GM21447 (cell line): ENCODE results near the gene CYBC1.
"Not testable (repeated sequence)": the region's sequence is repeated elsewhere in the genome, so short reads cannot be mapped to it uniquely, and the experiment has no call there.

Experiments used
- ATAC-seq: cut with Tn5 transposase; IDR thresholded peaks from one replicate; pipeline ENCODE4 v1.9.1; 2021; ENCODE audit not compliant: unreplicated experiment

Gene CYBC1

GRCh38 chr17:82479602-82480001, 29.1 kb upstream of the CYBC1 start:
- ATAC-seq = no peak

GRCh38 chr17:82477934-82478333, 27.4 kb upstream of the CYBC1 start:
- no peak for ATAC-seq

- no peak for ATAC-seq
Measured at GRCh38 chr17:82475458-82475857, 24.9 kb upstream of the CYBC1 start.

GRCh38 chr17:82474223-82475010, 23.9 kb upstream of the CYBC1 start:
- no peak for ATAC-seq

- no peak for ATAC-seq
Measured at GRCh38 chr17:82470065-82470464, 19.5 kb upstream of the CYBC1 start.

GRCh38 chr17:82468692-82469091, 18.1 kb upstream of the CYBC1 start:
- no peak for ATAC-seq

- ATAC-seq = no peak
Measured at GRCh38 chr17:82465023-82465603, 14.6 kb upstream of the CYBC1 start.

- ATAC-seq = no peak
Measured at GRCh38 chr17:82464567-82464929, 14.0 kb upstream of the CYBC1 start.

- no peak for ATAC-seq
Measured at GRCh38 chr17:82463925-82464566, 13.5 kb upstream of the CYBC1 start.

- no peak for ATAC-seq
Measured at GRCh38 chr17:82463391-82463790, 12.8 kb upstream of the CYBC1 start.

GRCh38 chr17:82461827-82462524, 11.4 kb upstream of the CYBC1 start:
- ATAC-seq = no peak

- not testable (repeated sequence) for ATAC-seq
Measured at GRCh38 chr17:82459936-82460335, 9.4 kb upstream of the CYBC1 start.

- no peak for ATAC-seq
Measured at GRCh38 chr17:82458885-82459424, 8.4 kb upstream of the CYBC1 start.

GRCh38 chr17:82458179-82458884, 7.8 kb upstream of the CYBC1 start, which contains the start of gene NARF:
TSS of gene NARF (plus strand) at chr17:82458741. CDS start at chr17:82458804, 63 bp downstream.
- ATAC-seq = peak; percentile 95

- peak; percentile 53 for ATAC-seq
Measured at GRCh38 chr17:82457929-82458178, 7.3 kb upstream of the CYBC1 start.

GRCh38 chr17:82457073-82457928, 6.7 kb upstream of the CYBC1 start:
- ATAC-seq = no peak

- not testable (repeated sequence) for ATAC-seq
Measured at GRCh38 chr17:82453706-82454105, 3.2 kb upstream of the CYBC1 start.

GRCh38 chr17:82453151-82453550, 2.6 kb upstream of the CYBC1 start:
- not testable (repeated sequence) for ATAC-seq

GRCh38 chr17:82452162-82452561, 1.6 kb upstream of the CYBC1 start:
- no peak for ATAC-seq

- ATAC-seq = peak; percentile 3
Measured at GRCh38 chr17:82449883-82450356, 632 bp downstream of the CYBC1 start.
